ENCODE data around the gene ABR.

ABR gene

GRCh38 chr17:1010586-1010985 lies 169.2 kb downstream of the ABR start:
- Histone ChIP-seq H3K36me3 (ENCODE audit: control insufficient read depth, insufficient read depth, low read length, severe bottlenecking) (peaks cover 27% of the 10 kb centered on the region), H3K27me3 (replicated peaks; ENCODE audit: control insufficient read depth, insufficient read depth, low read length) (no peaks in the 10 kb centered on the region), H3K9ac (ENCODE audit: low read length) (no peak overlapping the region), H3K4me3 (ENCODE audit: low read length) (no peak overlapping the region), H3K4me1 (ENCODE audit: control insufficient read depth, insufficient read depth, low read length) (peaks cover 28% of the 10 kb centered on the region), H3K9me3 (ENCODE audit: control insufficient read depth, low read length) (no peaks in the 10 kb centered on the region)
- DNase-seq (ENCODE audit: low read depth), result no peak

GRCh38 chr17:1010086-1010450 lies 169.7 kb downstream of the ABR start:
- Histone ChIP-seq H3K4me3 (ENCODE audit: low read length) (no peak overlapping the region), H3K27me3 (replicated peaks; ENCODE audit: control insufficient read depth, insufficient read depth, low read length) (no peaks in the 10 kb centered on the region), H3K9me3 (ENCODE audit: control insufficient read depth, low read length) (no peaks in the 10 kb centered on the region), H3K9ac (ENCODE audit: low read length) (no peak overlapping the region), H3K36me3 (ENCODE audit: control insufficient read depth, insufficient read depth, low read length, severe bottlenecking) (peaks cover 27% of the 10 kb centered on the region), H3K4me1 (ENCODE audit: control insufficient read depth, insufficient read depth, low read length) (peaks cover 32% of the 10 kb centered on the region)
- no peak for DNase-seq (ENCODE audit: low read depth)

- Histone ChIP-seq H3K4me3 (ENCODE audit: low read length) (no peak overlapping the region), H3K4me1 (ENCODE audit: control insufficient read depth, insufficient read depth, low read length) (peaks cover 34% of the 10 kb centered on the region), H3K27me3 (replicated peaks; ENCODE audit: control insufficient read depth, insufficient read depth, low read length) (no peaks in the 10 kb centered on the region), H3K9me3 (ENCODE audit: control insufficient read depth, low read length) (no peaks in the 10 kb centered on the region), H3K9ac (ENCODE audit: low read length) (no peak overlapping the region), H3K36me3 (ENCODE audit: control insufficient read depth, insufficient read depth, low read length, severe bottlenecking) (peaks cover 27% of the 10 kb centered on the region)
- DNase-seq (ENCODE audit: low read depth), result no peak
Measured at GRCh38 chr17:1009229-1010085, 170.3 kb downstream of the ABR start.

GRCh38 chr17:1008008-1008761 lies 171.6 kb downstream of the ABR start:
- H3K36me3 ChIP-seq (ENCODE audit: control insufficient read depth, insufficient read depth, low read length, severe bottlenecking), result peaks cover 31% of the 10 kb centered on the region
- H3K27me3 ChIP-seq (replicated peaks; ENCODE audit: control insufficient read depth, insufficient read depth, low read length), result no peaks in the 10 kb centered on the region
- no peaks in the 10 kb centered on the region for H3K9me3 ChIP-seq (ENCODE audit: control insufficient read depth, low read length)
- DNase-seq (ENCODE audit: low read depth), result no peak
- H3K9ac ChIP-seq (ENCODE audit: low read length), result peak overlapping the region; percentile 67
- no peak overlapping the region for H3K4me3 ChIP-seq (ENCODE audit: low read length)
- peaks cover 36% of the 10 kb centered on the region for H3K4me1 ChIP-seq (ENCODE audit: control insufficient read depth, insufficient read depth, low read length)

- Histone ChIP-seq H3K27me3 (replicated peaks; ENCODE audit: control insufficient read depth, insufficient read depth, low read length) (no peaks in the 10 kb centered on the region), H3K36me3 (ENCODE audit: control insufficient read depth, insufficient read depth, low read length, severe bottlenecking) (peaks cover 38% of the 10 kb centered on the region), H3K9me3 (ENCODE audit: control insufficient read depth, low read length) (no peaks in the 10 kb centered on the region), H3K4me1 (ENCODE audit: control insufficient read depth, insufficient read depth, low read length) (peaks cover 43% of the 10 kb centered on the region), H3K9ac (ENCODE audit: low read length) (peak overlapping the region; percentile 67), H3K4me3 (ENCODE audit: low read length) (no peak overlapping the region)
- no peak for DNase-seq (ENCODE audit: low read depth)
Measured at GRCh38 chr17:1007310-1008007, 172.3 kb downstream of the ABR start.

GRCh38 chr17:1006054-1006453 lies 173.7 kb downstream of the ABR start:
- H3K27me3 ChIP-seq (replicated peaks; ENCODE audit: control insufficient read depth, insufficient read depth, low read length), result no peaks in the 10 kb centered on the region
- DNase-seq (ENCODE audit: low read depth), result no peak
- peaks cover 45% of the 10 kb centered on the region for H3K36me3 ChIP-seq (ENCODE audit: control insufficient read depth, insufficient read depth, low read length, severe bottlenecking)
- no peaks in the 10 kb centered on the region for H3K9me3 ChIP-seq (ENCODE audit: control insufficient read depth, low read length)
- no peak overlapping the region for H3K4me3 ChIP-seq (ENCODE audit: low read length)
- no peak overlapping the region for H3K9ac ChIP-seq (ENCODE audit: low read length)
- H3K4me1 ChIP-seq (ENCODE audit: control insufficient read depth, insufficient read depth, low read length), result peaks cover 57% of the 10 kb centered on the region

- peaks cover 62% of the 10 kb centered on the region for H3K4me1 ChIP-seq (ENCODE audit: control insufficient read depth, insufficient read depth, low read length)
- peak; percentile 33 for DNase-seq (ENCODE audit: low read depth)
- H3K36me3 ChIP-seq (ENCODE audit: control insufficient read depth, insufficient read depth, low read length, severe bottlenecking), result peaks cover 47% of the 10 kb centered on the region
- no peaks in the 10 kb centered on the region for H3K27me3 ChIP-seq (replicated peaks; ENCODE audit: control insufficient read depth, insufficient read depth, low read length)
- no peak overlapping the region for H3K4me3 ChIP-seq (ENCODE audit: low read length)
- H3K9me3 ChIP-seq (ENCODE audit: control insufficient read depth, low read length), result no peaks in the 10 kb centered on the region
- no peak overlapping the region for H3K9ac ChIP-seq (ENCODE audit: low read length)
Measured at GRCh38 chr17:1005361-1005946, 174.3 kb downstream of the ABR start.

GRCh38 chr17:1004769-1005295 lies 174.9 kb downstream of the ABR start:
- H3K9ac ChIP-seq (ENCODE audit: low read length), result no peak overlapping the region
- DNase-seq (ENCODE audit: low read depth), result no peak
- H3K36me3 ChIP-seq (ENCODE audit: control insufficient read depth, insufficient read depth, low read length, severe bottlenecking), result peaks cover 46% of the 10 kb centered on the region
- H3K27me3 ChIP-seq (replicated peaks; ENCODE audit: control insufficient read depth, insufficient read depth, low read length), result no peaks in the 10 kb centered on the region
- H3K4me3 ChIP-seq (ENCODE audit: low read length), result no peak overlapping the region
- H3K4me1 ChIP-seq (ENCODE audit: control insufficient read depth, insufficient read depth, low read length), result peaks cover 62% of the 10 kb centered on the region
- no peaks in the 10 kb centered on the region for H3K9me3 ChIP-seq (ENCODE audit: control insufficient read depth, low read length)

GRCh38 chr17:1003972-1004768 lies 175.6 kb downstream of the ABR start:
- Histone ChIP-seq H3K27me3 (replicated peaks; ENCODE audit: control insufficient read depth, insufficient read depth, low read length) (no peaks in the 10 kb centered on the region), H3K4me3 (ENCODE audit: low read length) (no peak overlapping the region), H3K4me1 (ENCODE audit: control insufficient read depth, insufficient read depth, low read length) (peaks cover 58% of the 10 kb centered on the region), H3K36me3 (ENCODE audit: control insufficient read depth, insufficient read depth, low read length, severe bottlenecking) (peaks cover 45% of the 10 kb centered on the region), H3K9me3 (ENCODE audit: control insufficient read depth, low read length) (no peaks in the 10 kb centered on the region), H3K9ac (ENCODE audit: low read length) (no peak overlapping the region)
- no peak for DNase-seq (ENCODE audit: low read depth)

GRCh38 chr17:1003633-1003971 lies 176.2 kb downstream of the ABR start:
- Histone ChIP-seq H3K27me3 (replicated peaks; ENCODE audit: control insufficient read depth, insufficient read depth, low read length) (no peaks in the 10 kb centered on the region), H3K4me3 (ENCODE audit: low read length) (no peak overlapping the region), H3K9ac (ENCODE audit: low read length) (no peak overlapping the region), H3K4me1 (ENCODE audit: control insufficient read depth, insufficient read depth, low read length) (peaks cover 57% of the 10 kb centered on the region), H3K36me3 (ENCODE audit: control insufficient read depth, insufficient read depth, low read length, severe bottlenecking) (peaks cover 45% of the 10 kb centered on the region), H3K9me3 (ENCODE audit: control insufficient read depth, low read length) (no peaks in the 10 kb centered on the region)
- DNase-seq (ENCODE audit: low read depth), result no peak
